AG09309 (cell line): ENCODE measurements around the gene APP.
"Not testable (repeated sequence)": the region's sequence is repeated elsewhere in the genome, so short reads cannot be mapped to it uniquely, and the experiment has no call there.

Source experiments
- DNase-seq: peaks from one replicate; pipeline ENCODE4 v3.0.0-alpha.2; 2010; ENCODE audit warnings: low read depth
- H3K4me3 ChIP-seq: 2 replicates; pipeline ENCODE4 v1.5.1; 2011; ENCODE audit warnings: mild to moderate bottlenecking, low read depth, low read length, moderate library complexity; ENCODE audit not compliant: control insufficient read depth
- TF ChIP-seq, protein P1 (sequence below): IDR thresholded peaks from 2 replicates; pipeline ENCODE4 v1.5.1; 2011; ENCODE audit warnings: mild to moderate bottlenecking, low read depth, low read length, inconsistent platforms; ENCODE audit not compliant: insufficient read depth, control insufficient read depth; ENCODE audit errors: missing control alignments

Gene APP

GRCh38 chr21:26025536-26026512 is 144.7 kb downstream of the APP start:
- TF ChIP-seq, protein P1, sequence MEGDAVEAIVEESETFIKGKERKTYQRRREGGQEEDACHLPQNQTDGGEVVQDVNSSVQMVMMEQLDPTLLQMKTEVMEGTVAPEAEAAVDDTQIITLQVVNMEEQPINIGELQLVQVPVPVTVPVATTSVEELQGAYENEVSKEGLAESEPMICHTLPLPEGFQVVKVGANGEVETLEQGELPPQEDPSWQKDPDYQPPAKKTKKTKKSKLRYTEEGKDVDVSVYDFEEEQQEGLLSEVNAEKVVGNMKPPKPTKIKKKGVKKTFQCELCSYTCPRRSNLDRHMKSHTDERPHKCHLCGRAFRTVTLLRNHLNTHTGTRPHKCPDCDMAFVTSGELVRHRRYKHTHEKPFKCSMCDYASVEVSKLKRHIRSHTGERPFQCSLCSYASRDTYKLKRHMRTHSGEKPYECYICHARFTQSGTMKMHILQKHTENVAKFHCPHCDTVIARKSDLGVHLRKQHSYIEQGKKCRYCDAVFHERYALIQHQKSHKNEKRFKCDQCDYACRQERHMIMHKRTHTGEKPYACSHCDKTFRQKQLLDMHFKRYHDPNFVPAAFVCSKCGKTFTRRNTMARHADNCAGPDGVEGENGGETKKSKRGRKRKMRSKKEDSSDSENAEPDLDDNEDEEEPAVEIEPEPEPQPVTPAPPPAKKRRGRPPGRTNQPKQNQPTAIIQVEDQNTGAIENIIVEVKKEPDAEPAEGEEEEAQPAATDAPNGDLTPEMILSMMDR = no peak
- DNase-seq = no peak
- H3K4me3 ChIP-seq = no peak overlapping the region

GRCh38 chr21:26023406-26023805 is 147.2 kb downstream of the APP start:
- not testable (repeated sequence) for DNase-seq, H3K4me3 ChIP-seq

GRCh38 chr21:26022598-26023337 is 147.8 kb downstream of the APP start:
- H3K4me3 ChIP-seq, DNase-seq: not testable (repeated sequence)

DNA sequence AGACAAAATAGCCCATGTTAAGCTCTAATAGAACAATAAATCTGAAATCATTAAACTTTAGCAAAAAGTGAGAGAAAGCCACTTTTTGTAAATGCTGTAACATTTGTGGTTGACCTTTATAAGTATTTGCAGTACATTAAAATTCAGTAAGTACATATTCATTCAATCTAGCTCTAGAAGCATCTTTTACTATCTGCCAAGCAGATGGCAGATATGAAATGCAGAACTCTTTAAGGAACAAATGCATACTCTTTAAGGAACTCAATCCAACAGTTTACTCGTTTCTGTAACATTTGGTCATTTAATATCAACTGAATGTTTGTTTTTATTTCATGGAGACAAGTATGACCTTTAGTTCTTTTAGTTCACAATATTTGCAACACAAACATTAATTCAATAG is 150.1 kb downstream of the APP start:
- H3K4me3 ChIP-seq = no peak overlapping the region
- TF ChIP-seq, protein P1 = no peak
- DNase-seq = no peak

- TF ChIP-seq, protein P1 = no peak
- H3K4me3 ChIP-seq = no peak overlapping the region
- no peak for DNase-seq
Measured at GRCh38 chr21:26020081-26020480, 150.5 kb downstream of the APP start.

DNA sequence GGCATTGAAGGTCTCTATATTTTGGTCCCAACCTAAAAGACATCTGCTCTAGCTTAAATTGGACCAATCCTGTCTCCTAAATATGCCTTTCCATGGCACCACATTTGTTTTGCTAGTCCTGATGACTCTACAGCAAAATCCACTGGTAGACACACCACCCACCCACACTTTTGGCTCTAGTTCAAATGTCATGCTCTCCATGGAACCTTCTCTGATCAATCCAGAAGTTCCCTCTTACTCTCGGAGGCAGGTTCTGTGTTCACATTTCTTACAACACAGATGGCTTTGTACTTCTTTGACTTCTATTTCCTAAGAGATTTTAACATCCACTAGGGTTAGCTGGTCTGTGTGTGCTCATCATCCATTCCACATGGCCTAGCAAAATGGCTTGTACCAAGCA is 151.3 kb downstream of the APP start:
- DNase-seq = no peak
- TF ChIP-seq, protein P1 = no peak
- H3K4me3 ChIP-seq = no peak overlapping the region

GRCh38 chr21:26013970-26014369 is 156.6 kb downstream of the APP start:
- no peak overlapping the region for H3K4me3 ChIP-seq
- DNase-seq = no peak
- TF ChIP-seq, protein P1 = no peak

- DNase-seq, H3K4me3 ChIP-seq: not testable (repeated sequence)
Measured at GRCh38 chr21:26012482-26012881, 158.1 kb downstream of the APP start.
